ENCODE data around the gene PGC.

PGC gene

DNA sequence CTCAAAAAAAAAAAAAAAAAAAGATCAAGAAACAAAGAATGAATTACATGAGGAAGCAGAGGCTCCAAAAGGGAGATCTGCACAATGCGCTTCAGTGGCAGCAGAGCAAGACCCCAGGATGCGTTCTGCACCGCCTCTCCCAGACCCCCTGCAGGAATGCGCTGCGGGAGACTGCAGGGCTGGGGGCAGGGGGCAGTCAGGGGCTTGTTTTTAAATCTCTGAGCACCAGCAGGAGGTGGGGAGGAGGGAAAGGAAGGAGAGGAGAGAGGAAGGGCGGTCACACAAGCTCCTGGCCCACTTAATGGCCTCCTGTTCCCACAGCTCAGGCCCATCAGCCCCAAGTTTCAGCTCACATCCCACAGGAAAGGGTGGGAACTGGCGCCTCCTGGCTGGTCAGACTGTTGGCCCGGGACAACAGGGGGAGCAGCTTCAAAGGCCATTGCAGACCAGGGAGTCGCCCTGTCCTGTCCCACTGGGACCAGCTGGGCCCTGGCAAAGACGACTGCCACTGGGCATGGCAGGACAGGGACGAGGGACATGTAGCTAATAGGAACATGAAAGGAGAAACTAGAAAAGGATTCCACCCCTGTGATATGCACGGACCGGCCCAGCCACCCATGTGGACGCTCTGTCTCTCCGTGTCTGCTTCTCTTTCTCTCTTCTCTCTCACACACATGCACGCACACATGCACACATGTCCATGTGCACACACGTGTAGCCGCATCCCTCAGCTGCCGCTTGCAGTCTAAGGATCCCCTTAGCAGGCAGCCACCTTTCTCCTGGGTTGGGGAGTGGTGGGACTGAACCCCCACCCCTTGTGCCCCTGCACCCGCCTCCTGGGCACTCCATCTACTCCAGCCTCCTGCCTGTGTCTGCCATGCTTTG, 46.5 kb downstream of the PGC start:
- no peak for DNase-seq (ENCODE audit: low read depth in 4 of 4, low spot score in 1 of 4)

DNA sequence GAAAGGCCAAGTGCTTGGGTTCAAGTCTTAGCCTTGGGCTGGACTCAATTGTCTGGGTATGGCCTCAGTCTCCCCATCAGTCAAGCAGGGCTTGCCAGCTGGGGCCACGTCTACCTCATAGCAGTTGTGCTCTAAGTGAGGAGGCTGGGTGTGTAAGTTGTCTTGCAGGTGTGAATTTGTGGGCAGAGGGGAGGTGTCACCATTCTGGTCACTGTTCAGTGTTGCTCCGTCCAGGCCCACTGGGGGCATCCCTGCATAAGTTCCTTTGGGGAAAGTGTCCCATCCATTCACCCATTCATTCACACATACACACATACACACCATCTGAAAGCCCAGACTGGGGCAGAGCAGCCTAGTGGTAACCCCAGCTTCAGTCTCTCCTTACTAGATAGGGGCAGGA, 48.1 kb downstream of the PGC start:
- DNase-seq (ENCODE audit: low read depth in 4 of 4, low spot score in 1 of 4) = no peak

DNA sequence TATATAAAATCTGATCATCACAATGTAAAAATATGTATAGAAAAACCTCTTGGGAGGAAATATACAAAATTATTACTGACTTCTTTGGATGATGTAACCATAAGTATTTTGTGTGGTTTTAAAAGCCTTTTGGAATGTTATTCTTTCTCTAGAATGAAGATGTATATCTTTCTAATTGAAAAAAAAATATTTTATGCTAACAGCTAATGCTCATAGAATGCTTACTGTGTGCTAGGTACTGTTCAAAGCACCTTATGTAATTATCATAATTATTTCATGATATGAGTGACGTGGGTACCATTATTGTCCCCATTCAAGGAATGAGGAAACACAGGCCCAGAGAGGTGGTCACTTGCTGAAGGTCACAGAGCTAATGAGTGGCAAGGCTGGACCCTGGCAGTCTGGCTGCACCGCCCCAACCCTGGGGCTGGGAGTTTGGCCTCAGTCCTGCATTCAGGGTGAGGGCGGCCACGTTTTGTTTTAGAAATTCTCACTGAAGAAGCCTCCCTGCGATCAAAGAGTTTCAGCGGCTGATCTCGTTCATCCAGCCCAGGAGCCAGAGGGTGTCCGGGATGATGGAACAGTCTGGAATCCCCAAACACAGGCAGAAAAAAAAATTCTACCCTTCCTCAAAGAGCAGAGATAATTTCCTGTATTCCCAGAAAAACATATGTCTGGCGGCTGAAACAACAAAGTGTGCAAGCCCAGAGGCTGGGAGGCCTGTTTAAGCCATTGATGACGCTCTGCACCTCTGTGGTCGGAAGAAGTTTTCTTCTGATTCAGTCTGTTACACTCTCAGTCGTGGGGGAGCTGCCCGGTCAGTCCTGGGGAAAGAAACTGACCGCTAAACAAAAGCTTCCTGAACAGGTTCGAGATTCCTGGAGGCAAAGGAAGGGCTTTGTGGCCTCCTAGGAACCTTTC, 49.1 kb downstream of the PGC start:
- no peak for DNase-seq (ENCODE audit: low read depth in 4 of 4, low spot score in 1 of 4)

DNA sequence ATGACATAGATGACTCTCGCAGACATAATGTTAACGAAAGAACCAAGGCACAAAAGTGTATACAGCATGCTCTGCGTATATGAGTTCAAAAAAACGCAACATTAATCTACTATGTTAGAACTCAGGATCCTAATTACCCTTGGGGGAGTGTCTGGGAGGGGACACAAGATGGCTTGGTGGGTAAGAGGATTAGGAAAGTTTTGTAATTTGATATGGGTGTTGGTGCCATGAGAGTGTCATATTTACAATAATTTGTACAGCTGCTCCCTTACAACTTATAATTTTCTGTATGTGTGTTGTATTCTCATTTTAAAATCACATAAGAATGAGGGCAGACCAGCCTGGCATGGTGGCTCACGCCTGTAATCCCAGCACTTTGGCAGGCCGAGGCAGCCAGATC, 50.4 kb downstream of the PGC start:
- no peak for DNase-seq (ENCODE audit: low read depth in 4 of 4, low spot score in 1 of 4)

DNA sequence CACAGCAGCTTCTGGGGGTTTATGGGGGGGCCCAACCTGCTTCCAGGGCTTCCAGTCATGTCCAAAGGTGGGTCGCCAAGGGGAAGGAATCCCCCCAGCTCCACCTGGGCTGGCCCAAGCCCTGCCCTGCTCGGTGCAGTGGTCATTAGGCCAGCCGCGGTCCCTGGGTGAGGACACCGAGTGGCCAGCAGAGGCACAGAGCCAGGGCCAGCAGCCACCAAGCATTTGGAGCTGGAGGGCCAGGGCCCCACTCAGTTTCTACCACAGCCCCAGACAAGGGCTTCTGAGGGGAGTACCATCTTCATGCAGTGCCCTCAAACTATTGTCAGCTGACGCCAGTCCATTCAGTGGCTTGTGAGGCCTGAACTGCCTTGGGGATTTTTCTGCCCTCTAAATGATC, 51.4 kb downstream of the PGC start:
- no peak for DNase-seq (ENCODE audit: low read depth in 4 of 4, low spot score in 1 of 4)

DNA sequence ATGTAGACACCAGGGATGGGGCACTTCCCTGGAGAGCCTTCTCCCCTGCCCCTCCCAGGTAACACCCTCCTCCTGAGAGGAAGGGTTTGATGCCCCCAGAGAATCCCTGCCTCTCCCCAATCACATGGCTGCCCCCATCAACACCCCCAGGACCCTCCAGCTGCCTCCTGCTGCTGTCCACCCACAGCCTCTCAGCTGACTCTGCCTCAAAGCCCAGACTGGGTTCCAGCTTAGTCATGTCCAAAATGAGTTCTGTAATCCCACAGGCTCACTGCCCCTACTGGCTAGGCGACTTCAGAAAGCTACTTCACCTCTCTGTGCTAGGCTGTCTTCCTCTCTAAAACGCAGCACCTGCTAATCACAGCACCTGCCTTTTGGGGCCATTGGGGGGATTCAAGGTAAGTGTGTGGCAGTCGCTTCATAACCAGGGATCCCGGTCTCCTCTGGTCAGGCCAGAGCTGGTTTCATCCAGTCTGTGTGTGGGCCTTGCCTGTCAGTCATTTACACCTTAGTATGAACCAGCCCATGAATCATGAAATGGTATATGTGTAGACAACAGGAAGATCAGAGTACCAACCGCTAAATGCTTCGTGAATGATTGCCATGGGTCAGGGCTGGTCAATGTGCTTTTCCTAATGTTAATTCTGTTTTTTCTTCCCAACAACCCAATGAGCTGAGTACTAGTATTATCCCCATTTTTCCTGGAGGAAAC, 52.2 kb downstream of the PGC start:
- DNase-seq (ENCODE audit: low read depth in 4 of 4, low spot score in 1 of 4) = no peak

DNA sequence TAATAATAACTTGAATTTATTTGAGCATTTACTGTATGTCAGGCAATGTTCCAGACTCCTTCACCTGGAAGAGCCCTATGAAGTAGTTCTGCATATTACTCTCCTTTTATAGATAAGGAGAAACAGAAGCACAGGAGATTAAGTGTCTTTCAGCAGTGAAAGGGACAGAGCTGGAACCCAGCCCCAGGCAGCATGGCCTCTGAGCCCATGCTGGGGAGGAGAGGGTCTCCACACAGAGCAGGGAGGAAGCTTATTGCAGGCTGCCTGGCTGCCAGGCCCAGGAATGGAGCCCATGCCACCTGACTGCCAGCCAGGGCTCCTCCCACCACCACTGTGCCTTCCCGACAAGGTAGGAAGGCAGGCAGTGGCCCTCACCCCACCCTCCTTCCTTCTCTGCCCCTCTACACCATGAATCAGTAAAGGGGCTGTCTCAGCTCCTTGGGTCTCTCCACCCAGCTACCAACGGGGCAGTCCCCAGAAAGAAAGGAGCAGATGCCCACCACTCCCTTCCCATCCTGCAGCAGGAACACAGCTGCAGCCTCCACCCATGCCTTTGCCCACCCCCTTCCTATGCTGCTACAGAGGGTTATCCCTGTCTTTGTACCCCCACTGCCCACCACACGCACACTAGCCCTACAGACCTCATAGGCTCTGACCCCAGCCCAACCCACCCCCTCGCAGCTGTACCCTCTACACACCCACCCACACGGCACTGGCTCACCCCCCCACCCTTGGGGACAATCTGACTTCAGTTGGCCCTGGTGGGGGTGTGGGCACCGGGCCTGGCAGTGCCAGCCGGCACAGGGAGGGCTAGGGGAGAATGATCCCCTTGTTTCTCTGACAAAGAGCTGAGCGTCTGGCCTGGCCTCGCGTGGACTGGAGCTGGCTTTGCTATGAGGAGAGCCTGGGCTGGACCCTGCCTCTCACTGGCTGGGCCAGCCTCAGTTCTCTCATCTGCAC, 53.6 kb downstream of the PGC start:
- DNase-seq (ENCODE audit: low read depth in 4 of 4, low spot score in 1 of 4) = no peak

DNA sequence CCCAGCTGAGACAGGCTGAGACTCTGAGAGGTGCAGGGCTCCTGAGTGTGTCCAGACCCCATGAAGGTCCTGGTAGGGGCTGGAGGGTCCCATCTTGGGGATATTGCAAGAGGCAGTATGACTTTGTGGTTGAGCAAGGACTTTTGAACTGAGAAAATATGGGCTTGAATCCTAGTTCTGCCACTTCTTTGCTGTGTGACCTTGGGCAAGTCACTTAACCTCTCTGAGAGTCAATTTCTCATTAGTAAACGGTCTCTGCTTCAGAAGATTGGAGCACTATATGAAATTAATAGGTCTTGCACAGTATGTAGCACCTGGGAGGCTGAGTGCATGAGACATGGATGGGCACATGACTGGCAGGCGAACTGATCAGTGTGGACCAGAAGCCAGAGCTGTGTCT, 54.5 kb downstream of the PGC start:
- DNase-seq (ENCODE audit: low read depth in 4 of 4, low spot score in 1 of 4) = no peak

DNA sequence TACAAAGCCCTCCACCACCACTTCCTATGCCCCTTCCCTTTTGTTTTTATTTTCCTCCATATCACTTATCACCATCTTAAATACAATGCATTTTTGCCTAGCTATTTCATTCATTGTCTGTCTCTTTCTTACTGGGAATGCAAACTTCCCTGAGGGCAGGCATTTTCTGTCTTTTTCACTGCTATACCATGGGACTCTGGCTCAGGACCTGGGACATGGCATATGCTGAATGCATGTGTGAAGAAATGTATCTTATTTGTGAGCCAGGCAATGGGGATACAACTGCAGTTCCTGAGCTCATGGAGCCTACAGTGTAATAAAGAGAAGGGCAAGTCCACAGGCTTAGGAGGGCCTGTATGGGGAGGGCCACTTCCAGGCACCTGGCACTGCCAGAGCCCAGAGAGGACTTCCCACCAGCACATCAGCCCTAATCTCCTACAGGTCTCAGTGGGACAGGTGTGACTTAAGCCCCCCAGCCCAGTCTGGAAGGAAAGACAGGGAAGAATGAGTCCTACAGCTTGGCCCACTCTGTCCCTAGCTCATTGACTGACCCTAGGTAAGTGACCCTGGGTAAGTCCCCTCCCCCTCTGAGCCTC, 55.0 kb downstream of the PGC start:
- DNase-seq (ENCODE audit: low read depth in 4 of 4, low spot score in 1 of 4) = no peak

DNA sequence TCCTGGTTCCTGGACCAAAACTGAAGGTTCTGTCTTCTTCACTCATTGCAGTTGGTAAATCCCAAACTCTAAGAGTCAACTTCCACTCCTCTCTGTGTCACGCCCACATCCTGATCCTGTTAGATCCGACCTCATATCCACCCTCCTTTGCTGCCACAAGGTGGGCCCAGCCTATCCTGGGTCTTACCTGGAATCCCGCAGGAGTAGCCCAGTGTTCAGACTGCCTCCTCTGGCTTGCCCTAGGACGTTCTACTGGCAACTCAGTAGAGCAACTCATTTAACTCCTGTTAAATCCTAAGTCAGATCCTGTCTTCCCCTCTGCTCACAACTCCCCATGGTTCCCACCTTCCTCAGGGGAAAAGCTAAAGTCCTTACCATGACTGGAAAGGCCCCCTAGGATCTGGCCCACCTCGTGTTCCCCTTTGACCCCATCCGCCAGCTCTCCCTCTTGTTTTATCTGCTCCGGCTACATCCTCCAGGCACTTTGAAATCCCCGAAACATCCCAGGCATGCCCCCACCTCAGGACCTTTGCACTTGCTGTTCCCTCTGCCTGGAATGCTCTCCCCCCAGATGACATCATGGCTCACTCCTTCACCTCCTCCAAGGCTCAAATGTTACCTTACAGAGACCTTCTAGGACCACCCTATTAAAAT, 55.6 kb downstream of the PGC start:
- no peak for DNase-seq (ENCODE audit: low read depth in 4 of 4, low spot score in 1 of 4)

DNA sequence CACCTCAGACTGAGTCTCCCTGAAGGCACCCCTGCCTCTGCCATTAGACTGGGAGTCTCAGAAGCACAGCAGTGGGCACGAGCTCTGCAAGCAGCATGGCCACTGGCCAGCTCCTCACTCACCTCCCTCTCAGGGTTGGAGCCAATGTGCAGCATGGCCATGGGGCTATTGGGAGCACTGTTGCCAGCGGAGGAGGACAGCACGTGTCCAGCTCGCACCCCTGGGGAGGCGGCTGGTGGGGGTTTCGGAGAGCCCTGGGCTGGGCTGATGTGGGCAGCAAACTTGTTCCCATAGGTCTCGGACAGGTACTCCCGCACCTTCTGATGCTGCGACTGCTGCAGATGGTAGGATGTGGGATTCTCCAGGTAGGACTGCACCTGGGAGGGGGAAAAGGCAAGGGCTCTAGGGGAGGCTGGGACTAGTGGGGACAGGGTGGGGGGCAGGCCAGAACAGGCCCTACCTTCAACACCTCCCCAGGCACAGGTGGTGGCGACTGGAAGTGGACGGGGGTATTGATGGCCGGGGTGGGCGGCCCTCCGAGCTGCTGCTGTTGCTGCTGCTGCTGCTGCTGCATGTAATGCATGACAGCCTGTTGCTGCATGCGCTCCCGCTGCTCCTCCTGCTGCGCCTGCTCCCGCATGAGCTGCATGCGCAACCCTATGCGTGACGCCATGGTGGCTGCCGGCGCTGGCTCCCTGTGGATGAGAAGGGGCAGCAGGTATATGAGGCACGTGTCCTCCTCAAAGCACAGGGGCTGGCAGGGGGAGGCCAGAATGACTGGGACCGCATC, 56.5 kb downstream of the PGC start:
- no peak for DNase-seq (ENCODE audit: low read depth in 4 of 4, low spot score in 1 of 4)

DNA sequence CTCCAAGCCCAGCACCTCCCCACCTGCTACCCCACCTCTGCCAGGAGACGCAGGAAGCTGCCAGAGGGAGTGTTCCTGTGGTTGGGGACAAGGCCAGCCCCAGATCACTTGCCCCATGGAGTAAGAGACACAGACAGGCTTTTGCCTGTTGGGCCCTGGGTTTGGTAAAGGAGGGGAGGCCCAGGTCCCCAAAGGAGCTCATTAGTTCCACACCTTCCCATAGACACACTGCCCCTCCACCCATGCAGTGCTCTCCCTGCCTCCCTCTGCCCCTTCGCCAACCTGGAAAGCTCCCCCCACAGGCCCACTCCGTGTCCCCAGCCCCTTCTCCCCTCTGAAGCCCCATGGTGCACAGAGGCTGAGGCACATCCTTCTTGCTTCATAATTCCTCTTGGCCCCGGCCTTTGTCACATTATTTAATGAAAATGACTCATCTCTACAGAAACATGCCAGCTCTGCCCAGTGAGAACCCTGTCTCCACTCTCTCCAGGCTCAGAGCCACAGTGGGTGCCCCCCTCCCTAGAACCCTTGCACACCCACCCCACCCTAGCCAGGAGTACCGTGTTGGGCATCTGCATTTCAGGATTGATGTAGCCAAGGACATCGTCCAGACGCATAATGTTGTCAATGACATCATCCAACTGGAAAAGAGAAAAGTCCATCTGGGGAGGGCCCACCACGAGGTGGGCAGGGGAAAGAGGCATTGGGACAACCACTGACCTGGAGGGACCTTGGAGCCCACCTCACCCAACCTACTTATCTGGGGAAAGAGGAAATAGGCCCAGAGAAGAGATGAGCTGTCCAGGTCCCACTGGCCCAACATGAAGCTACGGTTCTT, 57.8 kb downstream of the PGC start:
- no peak for DNase-seq (ENCODE audit: low read depth in 4 of 4, low spot score in 1 of 4)

DNA sequence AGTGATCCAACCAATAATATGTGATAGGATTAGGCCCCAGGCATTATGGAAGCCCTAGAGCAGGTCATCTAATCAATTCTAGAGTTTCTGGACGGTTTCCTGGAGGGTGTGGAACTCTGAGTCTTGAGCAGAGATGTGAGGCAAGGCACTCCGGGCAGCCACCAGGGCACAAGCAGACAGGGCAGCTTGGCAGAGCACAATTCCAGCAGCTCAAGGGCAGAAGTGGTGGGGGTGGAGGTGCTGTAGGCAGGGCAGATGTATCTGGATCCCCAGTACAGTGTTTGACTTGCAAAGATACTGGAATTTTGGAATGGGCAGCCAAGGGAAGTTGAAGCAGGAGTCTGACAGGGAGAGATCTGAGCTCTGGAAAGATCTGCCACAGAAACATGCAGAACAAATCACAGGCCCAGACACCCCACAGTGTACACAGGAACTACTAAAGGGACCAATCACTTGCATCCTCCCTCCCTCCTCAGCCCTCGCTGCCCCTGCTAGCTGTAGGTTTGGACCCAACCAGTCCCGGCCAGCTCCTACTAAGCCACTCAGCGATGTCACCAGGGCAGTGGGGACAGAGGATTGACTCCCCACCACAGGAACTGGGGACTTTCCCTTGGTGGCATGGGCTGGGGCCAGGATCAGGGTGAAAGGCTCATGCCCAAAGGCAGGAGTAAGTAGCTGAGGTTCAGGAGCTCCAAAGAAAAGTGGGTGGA, 58.8 kb downstream of the PGC start:
- no peak for DNase-seq (ENCODE audit: low read depth in 4 of 4, low spot score in 1 of 4)

DNA sequence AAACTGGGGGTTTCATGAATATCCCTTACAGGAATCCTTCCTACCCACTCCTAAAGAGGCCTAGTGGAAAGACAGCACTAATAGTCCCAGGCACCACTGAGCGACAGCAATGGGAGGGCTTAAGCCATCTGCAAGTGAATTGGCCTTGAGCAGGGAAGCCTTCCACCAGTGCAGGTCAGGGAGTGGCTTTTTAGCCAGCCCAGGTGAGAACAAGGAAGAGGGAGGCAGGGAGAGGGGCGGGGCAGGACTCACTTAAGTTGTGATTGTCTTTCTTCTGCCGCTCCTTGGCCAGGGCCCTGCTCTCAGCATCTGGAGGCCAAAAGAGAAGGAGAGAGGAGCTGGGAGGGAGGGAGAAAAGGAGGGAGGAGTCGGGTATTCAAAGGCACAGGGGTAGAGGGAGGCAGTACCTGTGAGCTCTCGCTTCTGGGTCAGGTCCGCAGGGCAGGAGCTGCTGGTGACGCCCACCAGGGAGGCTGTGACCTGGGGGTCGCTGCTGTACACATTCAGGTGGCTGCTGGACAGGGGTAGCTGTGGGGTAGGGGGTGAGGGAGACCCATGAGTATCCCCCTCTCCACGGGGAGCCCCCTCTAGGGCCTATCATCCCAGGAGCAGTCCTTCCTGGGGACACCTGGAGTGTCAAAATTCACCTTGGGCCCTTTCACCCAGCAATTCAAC, 59.6 kb downstream of the PGC start:
- DNase-seq (ENCODE audit: low read depth in 4 of 4, low spot score in 1 of 4) = no peak

Data from stimulated activated CD4-positive, alpha-beta T cell treated with anti-CD3 and anti-CD28 coated beads, Interleukin-1b, Interleukin-23, amount 100 ng/mL, for 24 hours (primary cell).